ENCODE measurements around the gene FLAD1. TPM values are rescaled to one million over a fixed set of nuclear protein-coding genes. Genes with fewer than 3 reads are reported as not detected.
A peak's percentile ranks its signal among the peaks of the same experiment; 100 is the strongest.

FLAD1 gene
- total and polyA plus RNA-seq, 2 of the 8 experiments (the other 6 are each of a cell fraction or from before 2014, with no cell fraction given) = 104 to 143 TPM

DNA sequence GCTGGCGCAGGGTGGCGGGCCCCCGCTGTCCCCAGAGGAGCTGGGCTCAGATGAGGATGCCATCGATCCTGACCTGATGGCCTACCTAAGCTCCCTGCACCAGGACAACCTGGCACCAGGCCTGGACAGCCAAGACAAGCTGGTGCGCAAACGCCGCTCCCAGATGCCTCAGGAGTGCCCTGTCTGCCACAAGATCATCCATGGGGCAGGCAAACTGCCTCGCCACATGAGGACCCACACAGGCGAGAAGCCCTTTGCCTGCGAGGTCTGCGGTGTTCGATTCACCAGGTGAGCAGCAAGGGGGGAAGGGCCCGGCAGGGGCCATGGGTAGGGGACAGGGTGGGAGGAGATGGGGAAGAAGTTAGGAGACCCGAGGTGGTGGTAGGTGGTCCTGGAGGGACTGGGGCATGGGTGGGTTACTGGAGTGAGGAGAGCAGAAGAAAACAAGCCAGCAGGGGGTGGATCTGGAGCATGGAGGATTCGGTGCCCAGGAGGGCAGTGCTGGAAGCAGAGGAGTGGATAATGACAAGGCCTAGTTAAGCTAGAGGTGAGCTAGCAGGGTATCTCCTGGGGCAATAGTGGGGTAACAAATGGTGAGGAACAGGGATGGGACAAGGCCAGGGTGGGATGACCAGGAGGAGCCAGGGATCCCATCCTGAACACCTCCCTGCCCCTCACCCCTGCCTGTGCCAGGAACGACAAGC, 32.5 kb downstream of the FLAD1 start:
- no peak overlapping the region for H2BK15ac ChIP-seq (ENCODE audit: low read length)
- CTCF ChIA-PET (ENCODE audit: partially characterized antibody) = interaction anchor here (0.9 to 18.6 kb wide), 15 partner anchors 9 to 76 kb away, joined by 3 to 354 read pairs (median 7); partner anchors contain the start of genes ADAM15, DCST1, DCST2 and EFNA4
- H4K5ac ChIP-seq (ENCODE audit: insufficient read length, low read depth, low read length) = no peak overlapping the region
- H3K56ac ChIP-seq (replicated peaks; ENCODE audit: insufficient read length, low read depth, low read length) = no peak overlapping the region
- no peaks in the 10 kb centered on the region for H3K23me2 ChIP-seq (ENCODE audit: low read depth, low read length)
- no peak overlapping the region for H3K23ac ChIP-seq (ENCODE audit: insufficient read length)
- H3K27ac ChIP-seq (ENCODE audit: low read depth, low read length) = no peak overlapping the region; the same call in 1 of the 2 replicates
- H4K91ac ChIP-seq (replicated peaks; ENCODE audit: insufficient read length, low read length) = no peak overlapping the region
- no peak overlapping the region for H2AFZ ChIP-seq (ENCODE audit: low read length)
- no peak overlapping the region for H3K9ac ChIP-seq (replicated peaks in 1 of 4; ENCODE audit: extremely low read depth in 1 of 4, low read depth in 3 of 4, low read length in 3 of 4)
- POLR2A ChIA-PET (ENCODE audit: partially characterized antibody) = interaction anchor here (0.7 to 14.8 kb wide), 9 partner anchors 10 to 52 kb away, joined by 3 to 128 read pairs (median 9); partner anchors contain the start of genes ADAM15, CKS1B, LENEP and SHC1
- no peak overlapping the region for H4K8ac ChIP-seq (ENCODE audit: extremely low read depth, insufficient read depth, low read length)
- H2BK12ac ChIP-seq (ENCODE audit: low read depth, low read length) = 0 out of 2 replicates have a peak overlapping the region, but pooled peaks have one; percentile 7
- H3K4me3 ChIP-seq (ENCODE audit: extremely low read depth in 1 of 4, insufficient read depth in 2 of 4, low read depth in 3 of 4, low read length in 4 of 4) = no peak overlapping the region
- no peaks in the 10 kb centered on the region for H3K9me3 ChIP-seq (ENCODE audit: insufficient read depth in 2 of 2, low read depth in 1 of 2, low read length in 1 of 2)
- H3K4me1 ChIP-seq (replicated peaks in 1 of 4; ENCODE audit: control insufficient read depth in 3 of 4, insufficient read depth in 4 of 4, low read length in 3 of 4) = peaks cover 8 to 35% (median 27%) of the 10 kb centered on the region in 4 experiments
- H2AK5ac ChIP-seq (ENCODE audit: low read depth, low read length) = 0 out of 2 replicates have a peak overlapping the region, but pooled peaks have one; percentile 32
- no peak overlapping the region for H2BK120ac ChIP-seq (replicated peaks; ENCODE audit: low read depth, low read length)
- 97% methylated on average over 12 of the region's 16 CpGs; no CpG with 5 or more reads in 1 of the 2 experiments for WGBS, 2 experiments (ENCODE audit: extremely low coverage in 1 of 2, insufficient coverage in 1 of 2, insufficient read length in 1 of 2, insufficient replicate concordance in 2 of 2, low coverage in 1 of 2, low lambda C conversion rate in 2 of 2, missing lambda C conversion rate in 1 of 2)
- H2BK20ac ChIP-seq (ENCODE audit: low read length) = no peak overlapping the region
- H3K27me3 ChIP-seq (replicated peaks in 1 of 4; ENCODE audit: control insufficient read depth in 3 of 4, extremely low read depth in 1 of 4, insufficient read depth in 3 of 4, low read length in 3 of 4) = 0 out of 7 replicates have a peak, but pooled peaks cover 0 to 2% (median 0%) of the 10 kb centered on the region in 4 experiments
- peaks cover 0 to 29% (median 13%) of the 10 kb centered on the region in 4 experiments; a peak in 4 of 8 replicates for H3K36me3 ChIP-seq (ENCODE audit: control insufficient read depth in 2 of 4, insufficient read depth in 4 of 4, low read length in 3 of 4)
- no peaks in the 10 kb centered on the region for H4K20me1 ChIP-seq (replicated peaks in 1 of 2; ENCODE audit: control insufficient read depth in 1 of 2, insufficient read depth in 2 of 2, low read length in 2 of 2)
- H3K79me2 ChIP-seq (ENCODE audit: control insufficient read depth in 1 of 2, insufficient read depth in 2 of 2, low read length in 2 of 2) = peaks cover 0 to 9% of the 10 kb centered on the region in 2 experiments; a peak in 2 of 4 replicates
- H3K4me2 ChIP-seq (ENCODE audit: insufficient read depth in 1 of 2, low read depth in 2 of 2, low read length in 2 of 2) = no peak overlapping the region
- DNase-seq (ENCODE audit: low read depth in 1 of 2, low spot score in 2 of 2) (no peak), FAIRE-seq (no peak)
- H2BK5ac ChIP-seq (ENCODE audit: low read depth, low read length) = 0 out of 2 replicates have a peak overlapping the region, but pooled peaks have one; percentile 56
- no peak overlapping the region for H3K4ac ChIP-seq (replicated peaks; ENCODE audit: insufficient read length, low read depth, low read length)
- H3K79me1 ChIP-seq (ENCODE audit: low read depth, low read length) = peaks cover 3% of the 10 kb centered on the region; the same call in 1 of the 2 replicates
- H3K18ac ChIP-seq (ENCODE audit: extremely low read depth, low read length) = no peak overlapping the region
- no peak overlapping the region for H3K14ac ChIP-seq (ENCODE audit: insufficient read length)
- no peak for TF ChIP-seq NANOG (IDR thresholded peaks at IDR 0.05; ENCODE audit: insufficient read depth, low read depth, low read length, poor library complexity, severe bottlenecking)
- no peak for TF ChIP-seq SP2 (IDR thresholded peaks at IDR 0.05; ENCODE audit: low read length)
- TF ChIP-seq, protein P1, sequence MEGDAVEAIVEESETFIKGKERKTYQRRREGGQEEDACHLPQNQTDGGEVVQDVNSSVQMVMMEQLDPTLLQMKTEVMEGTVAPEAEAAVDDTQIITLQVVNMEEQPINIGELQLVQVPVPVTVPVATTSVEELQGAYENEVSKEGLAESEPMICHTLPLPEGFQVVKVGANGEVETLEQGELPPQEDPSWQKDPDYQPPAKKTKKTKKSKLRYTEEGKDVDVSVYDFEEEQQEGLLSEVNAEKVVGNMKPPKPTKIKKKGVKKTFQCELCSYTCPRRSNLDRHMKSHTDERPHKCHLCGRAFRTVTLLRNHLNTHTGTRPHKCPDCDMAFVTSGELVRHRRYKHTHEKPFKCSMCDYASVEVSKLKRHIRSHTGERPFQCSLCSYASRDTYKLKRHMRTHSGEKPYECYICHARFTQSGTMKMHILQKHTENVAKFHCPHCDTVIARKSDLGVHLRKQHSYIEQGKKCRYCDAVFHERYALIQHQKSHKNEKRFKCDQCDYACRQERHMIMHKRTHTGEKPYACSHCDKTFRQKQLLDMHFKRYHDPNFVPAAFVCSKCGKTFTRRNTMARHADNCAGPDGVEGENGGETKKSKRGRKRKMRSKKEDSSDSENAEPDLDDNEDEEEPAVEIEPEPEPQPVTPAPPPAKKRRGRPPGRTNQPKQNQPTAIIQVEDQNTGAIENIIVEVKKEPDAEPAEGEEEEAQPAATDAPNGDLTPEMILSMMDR (IDR thresholded peaks at IDR 0.05; ENCODE audit: control extremely low read depth in 1 of 3, insufficient read depth in 1 of 3, low read depth in 1 of 3, low read length in 3 of 3) = no peak
- no peak for TF ChIP-seq TAF7 (optimal IDR thresholded peaks at IDR 0.05; ENCODE audit: borderline replicate concordance, low read depth, low read length)
- no peak for TF ChIP-seq CHD2 (IDR thresholded peaks at IDR 0.05; ENCODE audit: low read length)
- no peak for TF ChIP-seq RBBP5 (IDR thresholded peaks at IDR 0.05; ENCODE audit: borderline replicate concordance, low read depth, low read length)

Data from H1 (cell line).